ENCODE data around the gene IL1B.
"Not testable (repeated sequence)": the region's sequence is repeated elsewhere in the genome, so short reads cannot be mapped to it uniquely, and the experiment has no call there.

Gene IL1B

GRCh38 chr2:112849956-112850355 lies 13.4 kb upstream of the IL1B start:
- no peak for DNase-seq

- DNase-seq, result no peak
Observed at GRCh38 chr2:112848833-112849232, 12.3 kb upstream of the IL1B start.

GRCh38 chr2:112846031-112846430 lies 9.5 kb upstream of the IL1B start:
- no peak for DNase-seq

- no peak for DNase-seq
Observed at GRCh38 chr2:112843836-112844235, 7.3 kb upstream of the IL1B start.

GRCh38 chr2:112843288-112843687 lies 6.7 kb upstream of the IL1B start:
- no peak for DNase-seq

GRCh38 chr2:112841295-112842044 lies 4.9 kb upstream of the IL1B start:
- no peak for DNase-seq

GRCh38 chr2:112840068-112840445 lies 3.5 kb upstream of the IL1B start:
- no peak for DNase-seq

- DNase-seq, result no peak
Observed at GRCh38 chr2:112839407-112840067, 3.0 kb upstream of the IL1B start.

- no peak for DNase-seq
Observed at GRCh38 chr2:112836163-112836560, 417 bp downstream of the IL1B start.

- DNase-seq, result no peak
Observed at GRCh38 chr2:112835536-112836162, 930 bp downstream of the IL1B start.

- no peak for DNase-seq
Observed at GRCh38 chr2:112835061-112835501, 1.5 kb downstream of the IL1B start.

GRCh38 chr2:112834396-112835037 lies 2.1 kb downstream of the IL1B start:
- no peak for DNase-seq

GRCh38 chr2:112833976-112834375 lies 2.6 kb downstream of the IL1B start:
- no peak for DNase-seq

GRCh38 chr2:112833639-112833931 lies 3.0 kb downstream of the IL1B start:
- not testable (repeated sequence) for DNase-seq

- no peak for DNase-seq
Observed at GRCh38 chr2:112832841-112833638, 3.5 kb downstream of the IL1B start.

- DNase-seq, result no peak
Observed at GRCh38 chr2:112831946-112832840, 4.4 kb downstream of the IL1B start.

- no peak for DNase-seq
Observed at GRCh38 chr2:112831513-112831845, 5.1 kb downstream of the IL1B start.

- DNase-seq, result no peak
Observed at GRCh38 chr2:112830682-112831512, 5.7 kb downstream of the IL1B start.

GRCh38 chr2:112829961-112830681 lies 6.5 kb downstream of the IL1B start:
- DNase-seq, result no peak
